GM21825 (cell line): ENCODE results near the gene PTEN.
"Not testable (repeated sequence)": the region's sequence is repeated elsewhere in the genome, so short reads cannot be mapped to it uniquely, and the experiment has no call there.

Source experiments
- ATAC-seq: cut with Tn5 transposase; IDR thresholded peaks from one replicate; pipeline ENCODE4 v1.9.1; 2021; ENCODE audit warnings: mild to moderate bottlenecking, moderate library complexity; ENCODE audit not compliant: unreplicated experiment

PTEN gene

GRCh38 chr10:87868277-87868676 lies 4.9 kb downstream of the PTEN start:
- no peak for ATAC-seq

- ATAC-seq: not testable (repeated sequence)
These were observed 5.7 kb downstream of the PTEN start for GRCh38 chr10:87869139-87869538.

DNA sequence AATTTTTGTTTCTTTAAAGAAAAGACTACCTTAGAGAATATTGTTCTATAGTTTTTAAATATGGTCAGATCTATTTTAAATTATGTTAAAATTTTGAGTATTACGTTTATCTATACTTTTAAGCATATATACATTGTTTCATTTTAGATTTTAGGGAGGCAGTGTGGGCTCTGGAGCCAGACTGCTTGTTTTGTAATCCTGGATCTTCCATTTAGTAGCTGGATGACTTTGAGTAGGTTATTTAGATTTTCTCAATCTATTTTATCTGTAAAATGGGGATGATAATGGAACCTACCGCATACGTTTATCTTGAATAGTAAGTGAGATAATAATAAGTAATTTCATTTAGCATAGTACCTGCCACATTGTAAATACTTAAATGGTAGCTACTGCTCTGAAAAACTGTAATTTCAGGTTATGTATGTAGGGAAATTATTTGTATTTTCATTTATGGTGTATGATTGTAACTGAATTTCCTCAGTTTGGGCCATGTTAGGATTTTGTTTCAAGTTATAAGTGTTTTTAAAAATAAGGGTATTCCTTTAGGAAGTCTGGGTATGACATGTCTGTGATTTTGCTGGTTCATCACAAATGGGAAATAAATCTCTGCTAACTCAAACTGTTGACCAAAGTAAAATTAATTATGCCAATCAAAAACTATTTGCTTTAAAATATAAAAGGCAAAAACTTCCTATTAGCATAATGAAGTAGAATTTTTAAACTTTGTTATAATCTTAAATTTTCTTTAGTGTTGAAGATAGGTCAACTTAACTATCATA lies 6.5 kb downstream of the PTEN start:
- ATAC-seq: no peak

GRCh38 chr10:87872828-87873227 lies 9.4 kb downstream of the PTEN start:
- ATAC-seq: no peak

GRCh38 chr10:87873656-87874055 lies 10.2 kb downstream of the PTEN start:
- no peak for ATAC-seq

- ATAC-seq: no peak
These were observed 12.6 kb downstream of the PTEN start for GRCh38 chr10:87875929-87876571.

GRCh38 chr10:87878664-87879459 lies 15.4 kb downstream of the PTEN start:
- no peak for ATAC-seq

DNA sequence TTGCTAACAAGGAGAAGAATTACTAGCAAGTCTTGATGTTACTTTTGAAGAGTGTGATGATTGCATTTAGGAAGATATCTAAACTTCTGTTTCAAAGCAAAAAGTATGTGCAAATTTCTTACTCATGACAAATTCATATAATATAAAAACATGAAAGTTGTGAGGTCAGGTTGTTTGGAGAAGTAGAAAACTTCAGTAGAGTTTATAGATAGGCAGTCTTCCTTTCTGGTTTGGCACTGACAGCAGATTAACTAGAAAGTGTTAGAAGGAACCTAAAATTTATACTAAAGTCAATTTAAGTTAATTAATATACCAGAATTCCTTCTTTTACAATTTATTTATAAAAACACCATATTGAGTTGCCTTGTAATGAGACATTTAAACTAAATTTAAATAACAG lies 16.9 kb downstream of the PTEN start:
- no peak for ATAC-seq

- ATAC-seq: not testable (repeated sequence)
These were observed 18.1 kb downstream of the PTEN start for GRCh38 chr10:87881373-87882059.

DNA sequence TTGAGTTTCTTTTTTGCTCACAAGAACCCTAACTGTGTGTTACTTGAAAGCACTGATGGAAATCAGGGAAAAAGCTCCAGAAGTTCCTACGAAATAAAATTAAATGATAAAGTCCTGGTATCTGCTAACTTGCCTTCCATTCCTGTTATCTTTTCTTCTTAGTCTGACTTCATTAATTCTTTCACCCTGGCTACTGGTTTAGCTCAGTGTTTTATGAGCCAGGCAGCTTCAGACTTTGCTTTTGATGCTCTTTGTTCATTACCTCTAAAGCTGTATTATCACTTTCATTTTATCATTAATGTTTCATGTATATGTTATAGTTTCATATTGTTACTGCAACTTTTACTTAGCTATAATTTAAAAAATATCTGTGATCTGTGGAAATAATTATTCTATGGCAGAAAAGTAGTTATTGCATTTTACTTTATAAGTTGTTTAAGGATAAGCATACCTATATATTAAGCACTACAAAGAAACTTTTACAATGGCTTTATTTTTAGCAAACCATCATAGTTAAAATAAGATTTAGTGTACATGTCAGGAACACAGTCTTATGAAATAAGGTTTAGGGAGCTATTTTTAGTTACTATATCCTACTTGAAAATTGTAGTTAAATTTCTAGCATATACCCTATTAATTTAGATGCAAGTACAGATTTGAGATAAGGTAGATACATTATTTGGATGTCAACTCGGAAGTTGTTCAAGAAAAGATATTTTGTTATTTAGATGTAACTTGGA lies 19.3 kb downstream of the PTEN start:
- ATAC-seq: no peak

GRCh38 chr10:87886635-87887034 lies 23.2 kb downstream of the PTEN start:
- ATAC-seq: no peak

DNA sequence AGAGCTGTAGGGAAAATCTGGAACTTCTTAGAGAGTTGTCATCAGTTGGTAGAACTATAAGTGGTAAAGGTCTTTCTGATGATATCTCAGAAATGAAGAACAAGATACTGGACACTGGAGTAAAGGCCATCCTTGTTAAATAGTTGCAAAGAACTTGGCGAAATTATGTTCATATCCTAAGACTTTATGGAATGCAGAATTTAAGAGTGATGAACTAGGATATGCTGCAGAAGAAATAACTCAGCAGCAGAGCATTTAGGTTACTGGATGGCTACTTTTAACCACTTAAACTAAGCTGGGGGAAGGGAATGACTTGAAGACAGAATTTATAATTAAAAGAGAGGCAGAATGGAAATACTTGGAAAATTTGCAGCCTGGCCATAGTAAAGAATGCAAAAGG lies 23.7 kb downstream of the PTEN start:
- ATAC-seq: no peak

- ATAC-seq: no peak
These were observed 24.3 kb downstream of the PTEN start for GRCh38 chr10:87887548-87888289.

GRCh38 chr10:87895430-87895829 lies 32.0 kb downstream of the PTEN start:
- no peak for ATAC-seq

- ATAC-seq: no peak
These were observed 32.8 kb downstream of the PTEN start for GRCh38 chr10:87896216-87896615.

GRCh38 chr10:87897957-87898356 lies 34.5 kb downstream of the PTEN start:
- not testable (repeated sequence) for ATAC-seq

DNA sequence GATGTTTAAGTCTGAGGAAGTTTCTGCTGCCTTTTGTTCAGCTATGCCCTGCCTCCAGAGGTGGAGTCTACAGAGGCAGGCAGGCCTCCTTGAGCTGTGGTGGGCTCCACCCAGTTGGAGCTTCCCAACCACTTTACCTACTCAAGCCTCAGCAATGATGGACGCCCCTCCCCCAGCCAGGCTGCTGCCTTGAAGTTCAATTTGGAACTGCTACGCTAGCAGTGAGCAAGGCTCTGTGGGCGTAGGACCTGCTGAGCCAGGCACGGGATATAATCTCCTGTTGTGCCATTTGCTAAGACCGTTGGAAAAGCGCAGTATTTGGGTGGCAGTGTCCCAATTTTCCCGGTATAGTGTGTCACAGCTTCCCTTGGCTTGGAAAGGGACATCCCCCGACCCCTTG lies 40.0 kb downstream of the PTEN start:
- ATAC-seq: not testable (repeated sequence)

GRCh38 chr10:87913156-87913921 lies 49.9 kb downstream of the PTEN start:
- no peak for ATAC-seq

- no peak for ATAC-seq
These were observed 52.0 kb downstream of the PTEN start for GRCh38 chr10:87915406-87915805.
